Testis (tissue), 3 donors: Measurements from ENCODE around the gene TMEM207. TPM values are rescaled to one million over a fixed set of nuclear protein-coding genes. Genes with fewer than 3 reads are reported as not detected.

Experiments used
- DNase-seq: peaks from one replicate; pipeline ENCODE4 v3.0.0-alpha.2; 2019
- H3K27ac ChIP-seq, 2 donors: fragments of 200-600 bp; sonication (generic); one replicate each; pipeline ENCODE4 v1.5.1; 2019
- H3K27me3 ChIP-seq: fragments of 200-600 bp; sonication (generic); one replicate; pipeline ENCODE4 v1.5.1; 2019
- H3K36me3 ChIP-seq: fragments of 200-600 bp; sonication (generic); one replicate; pipeline ENCODE4 v1.5.1; 2017; ENCODE audit warnings: low read depth; ENCODE audit errors: missing control alignments
- H3K4me1 ChIP-seq: fragments of 200-600 bp; sonication (generic); one replicate; pipeline ENCODE4 v1.5.1; 2019
- H3K4me3 ChIP-seq, 2 donors: fragments of 200-600 bp; sonication (generic); one replicate each; pipeline ENCODE4 v1.5.1; 2017 to 2019
- H3K9me3 ChIP-seq: fragments of 200-600 bp; sonication (generic); one replicate; pipeline ENCODE4 v1.5.1; 2017
- POLR2A ChIP-seq: fragments of 450-650 bp; IDR thresholded peaks from one replicate; pipeline ENCODE4 v1.6.1; 2017; ENCODE audit warnings: antibody characterized with exemption, mild to moderate bottlenecking, moderate library complexity
- WGBS, 2 donors: methylation state at CpG; one replicate each; pipeline ENCODE4 v1.1.5; 2018; 5-methylcytosine and 5-hydroxymethylcytosine counted together
- intact Hi-C: fragments of 100-400 bp; cut with DNase I; formaldehyde crosslinking; loops from one replicate; pipeline ENCODE4 v1.15.1; 2023; ENCODE audit warnings: low total_unique reads
- polyA plus RNA-seq: library from polyadenylated mRNA; stranded (reverse); fragments of 350-450 nt; fragmentation: Illumina TruSeq; extraction: RNeasy Lipid Tissue Mini Kit (QIAGEN cat#74804); gene quantifications from one replicate; pipeline ENCODE4 v1.2.3, GENCODE V29; 2014; ENCODE audit warnings: low read depth, low replicate concordance; ENCODE audit not compliant: insufficient read depth
- total RNA-seq, 2 donors: library from RNA; depleted of rRNA; stranded (reverse); fragments of >200 nt; gene quantifications; one replicate each; pipeline ENCODE4 v1.2.3, GENCODE V29; 2016
- TF ChIP-seq, protein P1 (sequence below), 3 experiments: fragments of 450-650 bp in 2 of 3; fragments of 200-600 bp in 1 of 3; sonication (generic) in 1 of 3; IDR thresholded peaks; one replicate each; pipeline ENCODE4 v1.5.1; 2016 to 2019; ENCODE audit warnings: antibody characterized with exemption in 3 of 3, mild to moderate bottlenecking in 2 of 3, moderate library complexity in 1 of 3

Gene TMEM207
- total and polyA plus RNA-seq, 3 donors from 2014 or later, result 0.19 to 1.6 TPM; not detected in 1

DNA sequence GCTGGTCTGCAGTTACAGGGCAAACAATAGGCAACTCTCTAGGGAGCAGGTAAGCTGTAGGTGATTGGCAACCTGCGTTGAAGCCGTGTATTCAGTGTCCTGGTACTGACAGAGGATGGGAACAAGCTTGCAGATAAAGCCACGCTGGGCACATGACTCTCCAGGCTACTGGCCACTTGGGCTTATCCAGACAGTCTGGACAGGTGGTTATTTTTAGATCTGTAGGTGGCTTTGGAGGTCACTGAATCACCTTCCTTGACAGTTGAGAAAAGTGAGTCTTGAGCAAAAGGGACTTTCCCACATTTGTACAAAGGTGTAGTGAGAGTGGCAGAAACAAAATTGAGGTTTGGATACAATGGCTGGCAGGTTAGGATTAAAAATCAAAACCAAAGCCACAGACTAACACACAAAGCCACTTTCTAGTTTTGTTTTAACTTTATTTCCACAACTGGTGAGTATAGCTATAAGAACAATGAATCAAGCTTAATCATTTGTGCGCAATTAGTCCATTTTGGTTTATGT, 41.9 kb upstream of the TMEM207 start:
- intact Hi-C loops, result no loop called here
- Histone ChIP-seq H3K9me3 (no peaks in the 10 kb centered on the region), H3K36me3 (no peaks in the 10 kb centered on the region), H3K4me1 (no peaks in the 10 kb centered on the region), H3K27ac (no peak overlapping the region), H3K4me3 (no peak overlapping the region), H3K27me3 (no peaks in the 10 kb centered on the region)
- no peak for TF ChIP-seq POLR2A
- TF ChIP-seq, protein P1, sequence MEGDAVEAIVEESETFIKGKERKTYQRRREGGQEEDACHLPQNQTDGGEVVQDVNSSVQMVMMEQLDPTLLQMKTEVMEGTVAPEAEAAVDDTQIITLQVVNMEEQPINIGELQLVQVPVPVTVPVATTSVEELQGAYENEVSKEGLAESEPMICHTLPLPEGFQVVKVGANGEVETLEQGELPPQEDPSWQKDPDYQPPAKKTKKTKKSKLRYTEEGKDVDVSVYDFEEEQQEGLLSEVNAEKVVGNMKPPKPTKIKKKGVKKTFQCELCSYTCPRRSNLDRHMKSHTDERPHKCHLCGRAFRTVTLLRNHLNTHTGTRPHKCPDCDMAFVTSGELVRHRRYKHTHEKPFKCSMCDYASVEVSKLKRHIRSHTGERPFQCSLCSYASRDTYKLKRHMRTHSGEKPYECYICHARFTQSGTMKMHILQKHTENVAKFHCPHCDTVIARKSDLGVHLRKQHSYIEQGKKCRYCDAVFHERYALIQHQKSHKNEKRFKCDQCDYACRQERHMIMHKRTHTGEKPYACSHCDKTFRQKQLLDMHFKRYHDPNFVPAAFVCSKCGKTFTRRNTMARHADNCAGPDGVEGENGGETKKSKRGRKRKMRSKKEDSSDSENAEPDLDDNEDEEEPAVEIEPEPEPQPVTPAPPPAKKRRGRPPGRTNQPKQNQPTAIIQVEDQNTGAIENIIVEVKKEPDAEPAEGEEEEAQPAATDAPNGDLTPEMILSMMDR (IDR thresholded peaks at IDR 0.05), result no peak
- WGBS, 2 donors, result 92 to 93% methylated on average over 4 of the region's 4 CpGs
- DNase-seq, result no peak

DNA sequence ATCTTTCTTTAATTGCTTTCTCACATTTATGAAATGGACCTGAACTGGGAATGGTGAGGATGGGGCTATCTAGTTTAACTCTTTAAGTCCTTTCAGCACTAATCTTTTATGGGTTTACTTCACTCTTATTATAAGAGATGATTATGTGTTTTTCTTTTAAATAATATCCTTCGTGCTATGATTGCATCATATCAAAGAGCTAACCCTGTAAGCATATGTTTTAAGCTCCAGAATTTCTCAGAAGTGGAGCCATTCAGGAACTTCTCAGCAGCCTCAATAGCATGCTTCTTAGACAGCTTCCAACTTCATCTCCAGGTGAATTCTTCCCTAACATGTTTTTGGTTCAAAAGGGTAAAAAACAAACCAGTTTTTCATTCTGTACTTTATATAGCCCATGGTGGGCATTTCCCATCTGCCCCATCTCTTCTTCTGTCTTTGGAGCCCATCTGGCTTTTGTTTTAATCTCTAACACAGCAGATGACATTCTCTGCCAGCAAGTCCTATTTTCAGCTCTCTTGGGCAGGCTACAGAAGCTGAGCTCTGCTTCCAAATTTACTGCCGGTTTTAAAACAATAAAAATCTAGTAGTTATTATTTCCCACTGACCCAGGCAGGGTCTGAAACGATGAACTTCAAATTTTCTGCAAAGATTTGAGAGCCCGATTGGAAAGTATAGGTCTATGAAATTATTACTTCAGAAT, 37.4 kb upstream of the TMEM207 start:
- no peak for TF ChIP-seq POLR2A
- TF ChIP-seq, protein P1 (IDR thresholded peaks at IDR 0.05), result no peak
- no peak overlapping the region for H3K27ac ChIP-seq
- H3K4me3 ChIP-seq, result no peak overlapping the region
- intact Hi-C loops, result no loop called here
- no peak for DNase-seq
- no peaks in the 10 kb centered on the region for H3K4me1 ChIP-seq
- no peaks in the 10 kb centered on the region for H3K36me3 ChIP-seq
- 80 to 86% methylated on average over 4 of the region's 4 CpGs for WGBS, 2 donors
- H3K9me3 ChIP-seq, result no peaks in the 10 kb centered on the region
- no peaks in the 10 kb centered on the region for H3K27me3 ChIP-seq

DNA sequence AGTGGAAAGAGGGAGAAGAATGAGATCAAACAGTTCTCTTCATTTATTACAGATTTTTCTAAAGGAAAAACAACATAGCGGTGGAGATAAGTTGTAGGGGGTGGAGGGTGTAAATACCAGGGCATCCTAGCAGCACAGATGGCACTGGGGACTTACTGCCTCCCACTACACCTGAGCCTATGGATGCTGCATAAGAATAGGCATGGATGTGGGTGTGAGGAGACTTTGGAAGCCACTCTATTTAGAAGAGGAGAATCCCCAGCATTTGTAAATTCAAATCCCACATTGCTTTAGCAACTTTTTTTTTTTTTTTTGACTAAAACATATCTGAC, 36.8 kb upstream of the TMEM207 start:
- DNase-seq, result no peak
- Histone ChIP-seq H3K36me3 (no peaks in the 10 kb centered on the region), H3K4me1 (no peaks in the 10 kb centered on the region), H3K9me3 (no peaks in the 10 kb centered on the region), H3K4me3 (no peak overlapping the region), H3K27ac (no peak overlapping the region), H3K27me3 (no peaks in the 10 kb centered on the region)
- 28 to 47% methylated on average over 1 of the region's 1 CpG for WGBS, 2 donors
- intact Hi-C loops, result no loop called here
- TF ChIP-seq, protein P1 (IDR thresholded peaks at IDR 0.05), result no peak
- TF ChIP-seq POLR2A, result no peak

DNA sequence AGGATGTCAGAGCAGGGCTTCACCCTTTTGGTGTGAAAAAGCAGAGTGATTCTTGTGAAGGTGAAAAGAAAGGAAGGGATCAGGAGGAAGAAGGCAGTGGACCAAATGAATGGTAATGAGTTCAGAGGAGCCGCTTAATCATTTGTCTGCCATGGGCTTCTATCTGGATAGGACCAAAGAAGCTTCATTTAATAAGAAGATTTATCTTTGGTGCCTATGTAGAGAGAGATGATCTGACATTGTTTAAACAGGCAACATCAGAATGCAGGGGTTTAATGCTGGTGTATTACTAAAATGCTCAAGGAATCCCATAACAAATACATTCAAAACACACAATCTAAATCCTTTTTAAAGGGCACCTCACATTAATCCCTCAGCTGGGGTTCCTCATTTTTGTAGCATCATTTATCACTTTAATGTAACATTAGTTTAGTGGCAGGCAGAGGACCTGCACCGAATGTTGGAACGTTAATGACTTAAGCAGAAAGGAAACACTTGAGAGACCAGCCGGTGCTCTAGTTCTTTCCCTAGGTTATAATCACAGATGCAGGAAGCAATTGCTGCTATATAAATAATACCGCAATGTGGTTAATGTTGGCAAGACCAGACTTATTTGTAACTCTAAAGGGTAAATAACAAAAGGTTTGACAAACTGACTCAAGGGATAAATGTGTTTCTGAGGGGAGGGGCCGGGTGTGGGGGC, 36.3 kb upstream of the TMEM207 start:
- DNase-seq, result no peak

More for the DNA sequence above, 36.3 kb upstream of the TMEM207 start:
- Histone ChIP-seq H3K27ac (no peak overlapping the region), H3K4me3 (no peak overlapping the region), H3K27me3 (no peaks in the 10 kb centered on the region), H3K4me1 (no peaks in the 10 kb centered on the region), H3K9me3 (no peaks in the 10 kb centered on the region), H3K36me3 (no peaks in the 10 kb centered on the region)
- whole genome bisulfite sequencing, 2 donors, result 43 to 46% methylated on average over 6 of the region's 6 CpGs
- TF ChIP-seq, protein P1 (IDR thresholded peaks at IDR 0.05), result no peak
- no peak for TF ChIP-seq POLR2A
- intact Hi-C loops, result no loop called here
